ENCODE data around the gene WWOX. TPM values are rescaled to one million over a fixed set of nuclear protein-coding genes. Genes with fewer than 3 reads are reported as not detected.

The WWOX gene
- total RNA-seq, 1 donor from 2014 or later: 7.3 TPM

DNA sequence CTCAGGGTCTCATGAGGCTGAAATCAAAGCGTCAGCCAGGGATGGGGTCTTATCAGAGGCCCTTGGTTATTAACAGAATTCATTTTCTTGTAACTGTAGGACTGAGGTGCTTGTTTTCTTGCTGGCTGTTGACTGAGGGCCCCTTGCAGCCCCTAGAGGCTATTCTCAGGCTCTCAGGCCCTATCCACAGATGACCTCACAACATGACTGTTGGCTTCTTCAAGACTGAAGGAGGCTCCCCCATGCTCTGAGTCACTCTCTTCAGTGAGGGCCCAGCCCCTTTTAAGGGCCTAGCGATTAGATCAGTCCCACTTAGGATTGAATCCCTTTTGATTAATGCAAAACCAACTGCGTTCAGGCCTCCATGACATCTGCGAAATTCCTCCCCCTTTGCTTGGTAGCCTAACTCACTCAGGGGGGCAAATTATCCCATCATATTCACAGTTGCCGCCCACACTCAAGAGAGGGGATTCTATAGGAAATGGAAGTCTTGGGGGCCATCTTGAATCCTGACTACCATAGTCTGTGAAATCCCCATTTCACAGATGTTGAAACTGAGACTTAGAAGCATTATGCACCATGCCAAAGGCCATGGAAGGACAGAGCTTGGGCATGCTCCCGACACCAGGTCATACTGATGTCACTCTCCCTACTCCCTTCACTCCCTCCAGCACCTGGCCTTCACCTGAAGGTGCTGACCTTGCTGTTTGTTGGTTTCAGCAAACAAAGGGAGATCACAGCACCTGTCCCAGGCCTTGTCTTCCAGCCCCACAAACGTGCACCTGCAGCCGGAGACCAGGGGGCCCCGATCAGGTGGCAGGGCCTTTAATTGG, 908.8 kb downstream of the WWOX start:
- no peak for TF ChIP-seq EZH2 (IDR thresholded peaks at IDR 0.05; ENCODE audit: insufficient read depth, low read length)
- TF ChIP-seq, protein P1, sequence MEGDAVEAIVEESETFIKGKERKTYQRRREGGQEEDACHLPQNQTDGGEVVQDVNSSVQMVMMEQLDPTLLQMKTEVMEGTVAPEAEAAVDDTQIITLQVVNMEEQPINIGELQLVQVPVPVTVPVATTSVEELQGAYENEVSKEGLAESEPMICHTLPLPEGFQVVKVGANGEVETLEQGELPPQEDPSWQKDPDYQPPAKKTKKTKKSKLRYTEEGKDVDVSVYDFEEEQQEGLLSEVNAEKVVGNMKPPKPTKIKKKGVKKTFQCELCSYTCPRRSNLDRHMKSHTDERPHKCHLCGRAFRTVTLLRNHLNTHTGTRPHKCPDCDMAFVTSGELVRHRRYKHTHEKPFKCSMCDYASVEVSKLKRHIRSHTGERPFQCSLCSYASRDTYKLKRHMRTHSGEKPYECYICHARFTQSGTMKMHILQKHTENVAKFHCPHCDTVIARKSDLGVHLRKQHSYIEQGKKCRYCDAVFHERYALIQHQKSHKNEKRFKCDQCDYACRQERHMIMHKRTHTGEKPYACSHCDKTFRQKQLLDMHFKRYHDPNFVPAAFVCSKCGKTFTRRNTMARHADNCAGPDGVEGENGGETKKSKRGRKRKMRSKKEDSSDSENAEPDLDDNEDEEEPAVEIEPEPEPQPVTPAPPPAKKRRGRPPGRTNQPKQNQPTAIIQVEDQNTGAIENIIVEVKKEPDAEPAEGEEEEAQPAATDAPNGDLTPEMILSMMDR (IDR thresholded peaks at IDR 0.05; ENCODE audit: insufficient read depth, low read depth, low read length): no peak
- H3K27ac Mint-ChIP-seq (ENCODE audit: unreplicated experiment): no peak overlapping the region
- H3K4me3 Mint-ChIP-seq (ENCODE audit: unreplicated experiment): no peak overlapping the region
- Histone ChIP-seq H3K4me3 (ENCODE audit: insufficient read depth, low read depth, low read length) (no peak overlapping the region), H3K27ac (ENCODE audit: low read depth, low read length) (no peak overlapping the region), H3K4me1 (ENCODE audit: insufficient read depth, low read length) (no peaks in the 10 kb centered on the region), H3K79me2 (ENCODE audit: insufficient read depth, low read length) (no peaks in the 10 kb centered on the region), H3K9ac (ENCODE audit: low read length) (no peak overlapping the region), H4K20me1 (ENCODE audit: insufficient read depth, low read length) (no peaks in the 10 kb centered on the region), H3K9me3 (ENCODE audit: insufficient read depth, low read depth, low read length) (no peaks in the 10 kb centered on the region), H3K4me2 (ENCODE audit: low read length) (no peak overlapping the region), H3K36me3 (ENCODE audit: insufficient read depth, low read length) (no peaks in the 10 kb centered on the region), H3K27me3 (ENCODE audit: insufficient read depth, low read length) (no peaks in the 10 kb centered on the region), H2AFZ (ENCODE audit: low read depth, low read length) (no peak overlapping the region)
- H3K27me3 Mint-ChIP-seq (ENCODE audit: low read depth, unreplicated experiment): peaks cover 3% of the 10 kb centered on the region
- no peak for DNase-seq (ENCODE audit: low read depth)
- H3K4me1 Mint-ChIP-seq (ENCODE audit: low read depth, unreplicated experiment): peaks cover 3% of the 10 kb centered on the region
- FAIRE-seq: no peak
- H3K9me3 Mint-ChIP-seq (ENCODE audit: unreplicated experiment): peaks cover 3% of the 10 kb centered on the region
- H3K36me3 Mint-ChIP-seq (ENCODE audit: low read depth, unreplicated experiment): no peaks in the 10 kb centered on the region

DNA sequence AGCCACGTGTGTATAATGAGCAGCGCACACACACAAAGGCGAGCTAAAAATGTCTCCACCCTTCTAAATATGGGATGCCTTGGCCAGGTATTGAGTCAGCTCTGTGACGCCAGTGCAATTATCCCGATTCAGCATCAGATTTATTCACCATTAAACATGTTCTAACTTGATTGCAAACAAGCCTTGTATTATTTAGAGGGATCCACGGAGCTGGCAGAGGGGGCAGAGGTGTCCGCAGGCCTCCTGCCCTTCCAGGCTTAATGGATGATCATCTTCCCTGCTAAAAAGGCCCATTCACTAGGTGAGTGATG, 909.4 kb downstream of the WWOX start:
- Histone ChIP-seq H3K9me3 (ENCODE audit: insufficient read depth, low read depth, low read length) (no peaks in the 10 kb centered on the region), H3K27ac (ENCODE audit: low read depth, low read length) (no peak overlapping the region), H3K79me2 (ENCODE audit: insufficient read depth, low read length) (no peaks in the 10 kb centered on the region), H3K4me3 (ENCODE audit: insufficient read depth, low read depth, low read length) (no peak overlapping the region), H4K20me1 (ENCODE audit: insufficient read depth, low read length) (no peaks in the 10 kb centered on the region), H3K9ac (ENCODE audit: low read length) (no peak overlapping the region), H3K27me3 (ENCODE audit: insufficient read depth, low read length) (no peaks in the 10 kb centered on the region), H3K36me3 (ENCODE audit: insufficient read depth, low read length) (no peaks in the 10 kb centered on the region), H2AFZ (ENCODE audit: low read depth, low read length) (no peak overlapping the region), H3K4me1 (ENCODE audit: insufficient read depth, low read length) (no peaks in the 10 kb centered on the region), H3K4me2 (ENCODE audit: low read length) (no peak overlapping the region)
- TF ChIP-seq, protein P1 (IDR thresholded peaks at IDR 0.05; ENCODE audit: insufficient read depth, low read depth, low read length): no peak
- no peak for TF ChIP-seq EZH2 (IDR thresholded peaks at IDR 0.05; ENCODE audit: insufficient read depth, low read length)
- Mint-ChIP-seq H3K4me3 (ENCODE audit: unreplicated experiment) (no peak overlapping the region), H3K9me3 (ENCODE audit: unreplicated experiment) (peaks cover 3% of the 10 kb centered on the region), H3K27me3 (ENCODE audit: low read depth, unreplicated experiment) (no peaks in the 10 kb centered on the region), H3K4me1 (ENCODE audit: low read depth, unreplicated experiment) (peaks cover 3% of the 10 kb centered on the region), H3K36me3 (ENCODE audit: low read depth, unreplicated experiment) (no peaks in the 10 kb centered on the region), H3K27ac (ENCODE audit: unreplicated experiment) (no peak overlapping the region)
- no peak for FAIRE-seq
- no peak for DNase-seq (ENCODE audit: low read depth)

DNA sequence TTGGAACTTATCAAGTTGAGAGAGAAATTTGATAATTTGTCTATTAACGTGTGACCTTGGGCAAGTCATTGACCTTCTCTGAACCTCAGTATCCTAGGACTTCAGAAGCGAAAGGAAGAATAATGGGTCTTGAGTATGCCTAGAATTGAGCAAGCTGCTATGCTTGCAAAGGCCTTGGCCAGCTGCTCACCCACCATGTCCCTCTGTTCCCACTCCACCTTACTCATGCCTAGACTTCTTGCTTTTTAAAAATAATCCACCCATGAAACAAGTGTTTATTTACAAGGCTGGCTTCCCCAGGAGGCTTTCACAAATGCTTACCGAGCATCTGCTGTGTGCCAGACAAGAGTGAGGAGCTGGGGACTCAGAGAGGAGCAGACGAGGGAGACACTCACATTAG, 910.4 kb downstream of the WWOX start:
- no peak overlapping the region for H2AFZ ChIP-seq (ENCODE audit: low read depth, low read length)
- H3K79me2 ChIP-seq (ENCODE audit: insufficient read depth, low read length): no peaks in the 10 kb centered on the region
- Mint-ChIP-seq H3K36me3 (ENCODE audit: low read depth, unreplicated experiment) (no peaks in the 10 kb centered on the region), H3K4me1 (ENCODE audit: low read depth, unreplicated experiment) (peaks cover 3% of the 10 kb centered on the region), H3K9me3 (ENCODE audit: unreplicated experiment) (peaks cover 3% of the 10 kb centered on the region), H3K27me3 (ENCODE audit: low read depth, unreplicated experiment) (peaks cover 4% of the 10 kb centered on the region), H3K27ac (ENCODE audit: unreplicated experiment) (no peak overlapping the region), H3K4me3 (ENCODE audit: unreplicated experiment) (no peak overlapping the region)
- no peak overlapping the region for H3K27ac ChIP-seq (ENCODE audit: low read depth, low read length)
- no peaks in the 10 kb centered on the region for H3K4me1 ChIP-seq (ENCODE audit: insufficient read depth, low read length)
- TF ChIP-seq, protein P1 (IDR thresholded peaks at IDR 0.05; ENCODE audit: insufficient read depth, low read depth, low read length): no peak
- TF ChIP-seq EZH2 (IDR thresholded peaks at IDR 0.05; ENCODE audit: insufficient read depth, low read length): no peak
- H3K36me3 ChIP-seq (ENCODE audit: insufficient read depth, low read length): no peaks in the 10 kb centered on the region
- H3K4me2 ChIP-seq (ENCODE audit: low read length): no peak overlapping the region
- H3K9ac ChIP-seq (ENCODE audit: low read length): no peak overlapping the region
- H4K20me1 ChIP-seq (ENCODE audit: insufficient read depth, low read length): no peaks in the 10 kb centered on the region
- H3K4me3 ChIP-seq (ENCODE audit: insufficient read depth, low read depth, low read length): no peak overlapping the region
- DNase-seq (ENCODE audit: low read depth): no peak
- FAIRE-seq: no peak
- no peaks in the 10 kb centered on the region for H3K27me3 ChIP-seq (ENCODE audit: insufficient read depth, low read length)
- H3K9me3 ChIP-seq (ENCODE audit: insufficient read depth, low read depth, low read length): no peaks in the 10 kb centered on the region
